Right cardiac atrium (tissue), 5 donors: ENCODE results near the gene SPTY2D1. TPM values are rescaled to one million over a fixed set of nuclear protein-coding genes. Genes with fewer than 3 reads are reported as not detected.

ENCODE experiments used
- ATAC-seq, 2 donors: fragments of 200-7000 bp; cut with Tn5 transposase; one replicate each; pipeline versions ENCODE4 v1.8.0 to v1.9.1; 2020; ENCODE audit warnings: moderate library complexity in 2 of 2, mild to moderate bottlenecking in 1 of 2
- DNase-seq, 3 donors: peaks; one replicate each; pipeline ENCODE4 v3.0.0-alpha.2; 2020
- H3K27ac ChIP-seq: one replicate; pipeline ENCODE4 v1.5.1; 2013; ENCODE audit warnings: mild to moderate bottlenecking, low read length, control low read depth, moderate library complexity
- H3K27me3 ChIP-seq: one replicate; pipeline ENCODE4 v1.6.1; 2013; ENCODE audit not compliant: control insufficient read depth, insufficient read depth
- H3K4me1 ChIP-seq: one replicate; pipeline ENCODE4 v1.6.1; 2013; ENCODE audit warnings: low read length; ENCODE audit not compliant: control insufficient read depth, insufficient read depth
- H3K4me3 ChIP-seq: one replicate; pipeline ENCODE4 v1.5.1; 2013; ENCODE audit warnings: low read length, control low read depth
- H3K9me3 ChIP-seq: one replicate; pipeline ENCODE4 v1.6.1; 2013; ENCODE audit warnings: low read length; ENCODE audit not compliant: control insufficient read depth
- WGBS: extraction: QIAGEN DNeasy Blood & Tissue Kit; methylation state at CpG from one replicate; pipeline ENCODE4 v1.1.7; 2013; 5-methylcytosine and 5-hydroxymethylcytosine counted together
- intact Hi-C, 4 donors: fragments of 100-400 bp; cut with DNase I; formaldehyde crosslinking; loops; one replicate each; pipeline versions ENCODE4 v1.11.0 to v1.14.0; 2022 to 2023
- polyA plus RNA-seq: library from polyadenylated mRNA; stranded (reverse); fragments of 200-250 nt; gene quantifications from one replicate; pipeline ENCODE4 v1.2.3, GENCODE V29; 2013
- total RNA-seq, 4 donors: library from RNA; stranded (reverse); fragmentation: NEBNext Ultra II Directional; extraction: Animal tissue kit (Norgen Biotek cat#: 25700); gene quantifications; one replicate each; pipeline ENCODE4 v1.2.1, GENCODE V29; 2021
- donor health status: healthy with polysubstance abuse.
- donor health status: DM: no; HTN: yes; CAD: no.
- donor health status: DM: no; HTN: no; CAD: no.
- donor health status: DM: no; HTN: yes; CAD: no; lungs with severe emphysema.
- donor health status: DM: yes; HTN: yes; CAD: no.

Gene SPTY2D1
- total and polyA plus RNA-seq, 5 donors = 4.3 to 13.5 (median 12.2) TPM

GRCh38 chr11:18618342-18619025 is 15.7 kb downstream of the SPTY2D1 start:
- ATAC-seq = peak; percentile 31 to 70
- Histone ChIP-seq H3K4me1 (no peaks in the 10 kb centered on the region), H3K4me3 (no peak overlapping the region), H3K9me3 (no peaks in the 10 kb centered on the region), H3K27me3 (no peaks in the 10 kb centered on the region), H3K27ac (no peak overlapping the region)
- 12% methylated on average over 5 of the region's 5 CpGs for WGBS
- DNase-seq = no peak
- intact Hi-C loops = no loop called here

GRCh38 chr11:18617688-18618341 is 16.3 kb downstream of the SPTY2D1 start:
- no peaks in the 10 kb centered on the region for H3K4me1 ChIP-seq
- no peaks in the 10 kb centered on the region for H3K27me3 ChIP-seq
- DNase-seq (no peak), ATAC-seq (no peak)
- no peak overlapping the region for H3K27ac ChIP-seq
- intact Hi-C loops = no loop called here
- no peaks in the 10 kb centered on the region for H3K9me3 ChIP-seq
- no peak overlapping the region for H3K4me3 ChIP-seq
- WGBS = 70% methylated on average over 10 of the region's 10 CpGs

GRCh38 chr11:18615628-18616392 is 18.3 kb downstream of the SPTY2D1 start:
- no peak overlapping the region for H3K4me3 ChIP-seq
- H3K27me3 ChIP-seq = no peaks in the 10 kb centered on the region
- DNase-seq (no peak), ATAC-seq (no peak)
- no peaks in the 10 kb centered on the region for H3K4me1 ChIP-seq
- no peaks in the 10 kb centered on the region for H3K9me3 ChIP-seq
- intact Hi-C loops = no loop called here
- no peak overlapping the region for H3K27ac ChIP-seq
- WGBS = 88% methylated on average over 11 of the region's 11 CpGs

GRCh38 chr11:18614667-18615066 is 19.5 kb downstream of the SPTY2D1 start:
- Histone ChIP-seq H3K27me3 (no peaks in the 10 kb centered on the region), H3K4me3 (no peak overlapping the region), H3K9me3 (no peaks in the 10 kb centered on the region), H3K27ac (no peak overlapping the region), H3K4me1 (no peaks in the 10 kb centered on the region)
- ATAC-seq = peak in 1 of 2 donors; percentile 24
- intact Hi-C loops = no loop called here
- DNase-seq = no peak
- WGBS = 92% methylated on average over 10 of the region's 10 CpGs

- ATAC-seq = no peak
- DNase-seq = no peak
- 98% methylated on average over 4 of the region's 4 CpGs for WGBS
- no peak overlapping the region for H3K27ac ChIP-seq
- no peaks in the 10 kb centered on the region for H3K9me3 ChIP-seq
- no peaks in the 10 kb centered on the region for H3K27me3 ChIP-seq
- intact Hi-C loops = no loop called here
- H3K4me3 ChIP-seq = no peak overlapping the region
- no peaks in the 10 kb centered on the region for H3K4me1 ChIP-seq
Observed at GRCh38 chr11:18612394-18612793, 21.7 kb downstream of the SPTY2D1 start.

GRCh38 chr11:18611196-18611595 is 22.9 kb downstream of the SPTY2D1 start:
- H3K4me3 ChIP-seq = no peak overlapping the region
- H3K4me1 ChIP-seq = no peaks in the 10 kb centered on the region
- no peak for DNase-seq
- H3K9me3 ChIP-seq = no peaks in the 10 kb centered on the region
- H3K27ac ChIP-seq = no peak overlapping the region
- WGBS = 85% methylated on average over 2 of the region's 2 CpGs
- intact Hi-C loops = no loop called here
- H3K27me3 ChIP-seq = no peaks in the 10 kb centered on the region
- ATAC-seq = no peak

- Histone ChIP-seq H3K4me3 (no peak overlapping the region), H3K4me1 (no peaks in the 10 kb centered on the region), H3K27me3 (no peaks in the 10 kb centered on the region), H3K9me3 (no peaks in the 10 kb centered on the region), H3K27ac (peak overlapping the region; percentile 3)
- ATAC-seq = peak; percentile 34 to 41
- 27% methylated on average over 3 of the region's 3 CpGs for WGBS
- intact Hi-C loops = no loop called here
- no peak for DNase-seq
Observed at GRCh38 chr11:18608376-18608775, 25.8 kb downstream of the SPTY2D1 start.

- Histone ChIP-seq H3K27ac (peak overlapping the region; percentile 83), H3K4me1 (peaks cover 7% of the 10 kb centered on the region), H3K27me3 (no peaks in the 10 kb centered on the region), H3K4me3 (no peak overlapping the region), H3K9me3 (no peaks in the 10 kb centered on the region)
- ATAC-seq (peak; percentile 68 to 78), DNase-seq (no peak)
- intact Hi-C loops = no loop called here
- 94% methylated on average over 4 of the region's 4 CpGs for WGBS
Observed at GRCh38 chr11:18600915-18601569, 33.1 kb downstream of the SPTY2D1 start.

GRCh38 chr11:18599739-18600230 is 34.4 kb downstream of the SPTY2D1 start, which contains the start of gene MISFA:
MISFA (plus strand) TSS chr11:18599789; CDS start chr11:18599929, 140 bp downstream.
- ATAC-seq = no peak
- DNase-seq = no peak
- Histone ChIP-seq H3K4me1 (peaks cover 7% of the 10 kb centered on the region), H3K4me3 (no peak within 1 kb of the TSS), H3K9me3 (no peaks in the 10 kb centered on the region), H3K27ac (peak within 1 kb of the TSS; percentile 82), H3K27me3 (no peaks in the 10 kb centered on the region)
- 82% methylated on average over 7 of the region's 7 CpGs for WGBS
- intact Hi-C loops = no loop called here

GRCh38 chr11:18594999-18595749 is 39.0 kb downstream of the SPTY2D1 start:
- no peak overlapping the region for H3K4me3 ChIP-seq
- no peak overlapping the region for H3K27ac ChIP-seq
- peaks cover under 1% of the 10 kb centered on the region for H3K4me1 ChIP-seq
- intact Hi-C loops = no loop called here
- no peaks in the 10 kb centered on the region for H3K9me3 ChIP-seq
- H3K27me3 ChIP-seq = no peaks in the 10 kb centered on the region
- no peak for DNase-seq
- no peak for ATAC-seq
- 68% methylated on average over 5 of the region's 5 CpGs for WGBS
